ENCODE measurements around the gene FNTB.

Gene FNTB

GRCh38 chr14:65079768-65080167, 93.1 kb downstream of the FNTB start:
- no peak overlapping the region for H3K4me3 ChIP-seq (ENCODE audit: low read depth in 1 of 2, low read length in 2 of 2)
- H3K4me2 ChIP-seq (ENCODE audit: insufficient read depth, low read length), result no peak overlapping the region
- peaks cover 59% of the 10 kb centered on the region for H4K20me1 ChIP-seq (ENCODE audit: insufficient read depth, low read length)
- no peak for TF ChIP-seq EZH2 (IDR thresholded peaks at IDR 0.05; ENCODE audit: borderline replicate concordance, low read depth, low read length, severe bottlenecking)
- no peak for TF ChIP-seq CTCF (IDR thresholded peaks at IDR 0.05; ENCODE audit: borderline replicate concordance, extremely low read depth, low read length, poor library complexity, severe bottlenecking)
- H3K27ac ChIP-seq (ENCODE audit: low read length), result no peak overlapping the region
- no peak for ATAC-seq (ENCODE audit: insufficient read depth, low read depth)
- H3K79me2 ChIP-seq (ENCODE audit: insufficient read depth, low read length), result peaks cover 70% of the 10 kb centered on the region
- no peaks in the 10 kb centered on the region for H3K27me3 ChIP-seq (ENCODE audit: insufficient read depth, low read length, poor library complexity)
- peaks cover 97% of the 10 kb centered on the region for H3K36me3 ChIP-seq (ENCODE audit: insufficient read depth, low read length)
- H3K9ac ChIP-seq (ENCODE audit: low read depth, low read length), result no peak overlapping the region
- H3K4me1 ChIP-seq (ENCODE audit: insufficient read depth, low read length), result no peaks in the 10 kb centered on the region
- no peak overlapping the region for H2AFZ ChIP-seq (ENCODE audit: low read depth, low read length)
- DNase-seq, result no peak
- no peaks in the 10 kb centered on the region for H3K9me3 ChIP-seq (ENCODE audit: insufficient read depth, low read length, severe bottlenecking)

GRCh38 chr14:65080960-65081747, 94.5 kb downstream of the FNTB start:
- Histone ChIP-seq H3K27ac (ENCODE audit: low read length) (no peak overlapping the region), H3K9me3 (ENCODE audit: insufficient read depth, low read length, severe bottlenecking) (no peaks in the 10 kb centered on the region), H3K4me2 (ENCODE audit: insufficient read depth, low read length) (no peak overlapping the region), H3K79me2 (ENCODE audit: insufficient read depth, low read length) (peaks cover 83% of the 10 kb centered on the region), H3K4me3 (ENCODE audit: low read depth in 1 of 2, low read length in 2 of 2) (no peak overlapping the region), H2AFZ (ENCODE audit: low read depth, low read length) (no peak overlapping the region), H3K36me3 (ENCODE audit: insufficient read depth, low read length) (peaks cover 96% of the 10 kb centered on the region), H3K27me3 (ENCODE audit: insufficient read depth, low read length, poor library complexity) (no peaks in the 10 kb centered on the region), H3K4me1 (ENCODE audit: insufficient read depth, low read length) (no peaks in the 10 kb centered on the region), H4K20me1 (ENCODE audit: insufficient read depth, low read length) (peaks cover 58% of the 10 kb centered on the region), H3K9ac (ENCODE audit: low read depth, low read length) (no peak overlapping the region)
- no peak for DNase-seq
- no peak for TF ChIP-seq CTCF (IDR thresholded peaks at IDR 0.05; ENCODE audit: borderline replicate concordance, extremely low read depth, low read length, poor library complexity, severe bottlenecking)
- TF ChIP-seq EZH2 (IDR thresholded peaks at IDR 0.05; ENCODE audit: borderline replicate concordance, low read depth, low read length, severe bottlenecking), result no peak
- no peak for ATAC-seq (ENCODE audit: insufficient read depth, low read depth)

GRCh38 chr14:65082930-65083329, 96.2 kb downstream of the FNTB start:
- Histone ChIP-seq H3K27me3 (ENCODE audit: insufficient read depth, low read length, poor library complexity) (no peaks in the 10 kb centered on the region), H4K20me1 (ENCODE audit: insufficient read depth, low read length) (peaks cover 51% of the 10 kb centered on the region), H3K4me2 (ENCODE audit: insufficient read depth, low read length) (no peak overlapping the region), H2AFZ (ENCODE audit: low read depth, low read length) (no peak overlapping the region), H3K79me2 (ENCODE audit: insufficient read depth, low read length) (peaks cover 92% of the 10 kb centered on the region), H3K27ac (ENCODE audit: low read length) (no peak overlapping the region), H3K9me3 (ENCODE audit: insufficient read depth, low read length, severe bottlenecking) (peaks cover 1% of the 10 kb centered on the region), H3K9ac (ENCODE audit: low read depth, low read length) (no peak overlapping the region), H3K4me1 (ENCODE audit: insufficient read depth, low read length) (no peaks in the 10 kb centered on the region), H3K4me3 (ENCODE audit: low read depth in 1 of 2, low read length in 2 of 2) (no peak overlapping the region), H3K36me3 (ENCODE audit: insufficient read depth, low read length) (peaks cover 96% of the 10 kb centered on the region)
- ATAC-seq (ENCODE audit: insufficient read depth, low read depth) (no peak), DNase-seq (no peak)
- TF ChIP-seq EZH2 (IDR thresholded peaks at IDR 0.05; ENCODE audit: borderline replicate concordance, low read depth, low read length, severe bottlenecking), result no peak
- TF ChIP-seq CTCF (IDR thresholded peaks at IDR 0.05; ENCODE audit: borderline replicate concordance, extremely low read depth, low read length, poor library complexity, severe bottlenecking), result no peak

Data from DND-41 (cell line).